Prostate gland (tissue), 2 donors: ENCODE measurements around the gene LCN10. TPM values are rescaled to one million over a fixed set of nuclear protein-coding genes. Genes with fewer than 3 reads are reported as not detected.
"Not testable (repeated sequence)": the region's sequence is repeated elsewhere in the genome, so short reads cannot be mapped to it uniquely, and the experiment has no call there.

Source experiments
- DNase-seq: peaks from one replicate; pipeline ENCODE4 v3.0.0-alpha.2; 2019; ENCODE audit warnings: low spot score
- H3K27ac ChIP-seq, 2 donors: fragments of 200-600 bp; sonication (generic); 2 replicates each; pipeline ENCODE4 v1.5.1; 2017 to 2019
- H3K27me3 ChIP-seq: fragments of 200-600 bp; sonication (generic); replicated peaks from 2 replicates; pipeline ENCODE4 v1.5.1; 2019; ENCODE audit not compliant: insufficient read depth
- H3K36me3 ChIP-seq, 2 donors: fragments of 200-600 bp; sonication (generic); 1 replicate in 1 of 2; 2 replicates in 1 of 2; pipeline versions ENCODE4 v1.5.1 to v1.8.1; 2017 to 2019
- H3K4me1 ChIP-seq: fragments of 200-600 bp; sonication (generic); replicated peaks from 2 replicates; pipeline ENCODE4 v1.5.1; 2019
- H3K4me3 ChIP-seq, 2 donors: fragments of 200-600 bp; sonication (generic); 2 replicates each; pipeline ENCODE4 v1.5.1; 2017 to 2019
- H3K9me3 ChIP-seq: fragments of 200-600 bp; sonication (generic); 2 replicates; pipeline ENCODE4 v1.5.1; 2017
- POLR2A ChIP-seq: fragments of 450-650 bp; IDR thresholded peaks from one replicate; pipeline ENCODE4 v1.6.1; 2016; ENCODE audit warnings: antibody characterized with exemption, mild to moderate bottlenecking
- POLR2AphosphoS5 ChIP-seq: sonication (generic); formaldehyde crosslinking; IDR thresholded peaks from one replicate; pipeline ENCODE4 v1.6.1; 2017; ENCODE audit warnings: antibody characterized with exemption
- WGBS: methylation state at CpG from one replicate; pipeline ENCODE4 v1.1.5; 2018; 5-methylcytosine and 5-hydroxymethylcytosine counted together
- intact Hi-C: fragments of 100-400 bp; cut with DNase I; formaldehyde crosslinking; loops from one replicate; pipeline ENCODE4 v1.14.2; 2022
- total RNA-seq, 2 donors: library from RNA; depleted of rRNA; stranded (reverse); fragments of >200 nt; gene quantifications; one replicate each; pipeline ENCODE4 v1.1.0, GENCODE V29; 2016
- TF ChIP-seq, protein P1 (sequence below), 4 experiments: fragments of 200-600 bp in 2 of 4; fragments of 450-650 bp in 2 of 4; sonication (generic) in 2 of 4; IDR thresholded peaks; 1 replicate in 3 of 4; 2 replicates in 1 of 4; pipeline ENCODE4 v1.5.1; 2016 to 2019; ENCODE audit warnings: antibody characterized with exemption in 4 of 4, mild to moderate bottlenecking in 2 of 4, moderate library complexity in 2 of 4

LCN10 gene
- total RNA-seq, 2 donors from 2014 or later = 3.9 to 14.8 TPM

DNA sequence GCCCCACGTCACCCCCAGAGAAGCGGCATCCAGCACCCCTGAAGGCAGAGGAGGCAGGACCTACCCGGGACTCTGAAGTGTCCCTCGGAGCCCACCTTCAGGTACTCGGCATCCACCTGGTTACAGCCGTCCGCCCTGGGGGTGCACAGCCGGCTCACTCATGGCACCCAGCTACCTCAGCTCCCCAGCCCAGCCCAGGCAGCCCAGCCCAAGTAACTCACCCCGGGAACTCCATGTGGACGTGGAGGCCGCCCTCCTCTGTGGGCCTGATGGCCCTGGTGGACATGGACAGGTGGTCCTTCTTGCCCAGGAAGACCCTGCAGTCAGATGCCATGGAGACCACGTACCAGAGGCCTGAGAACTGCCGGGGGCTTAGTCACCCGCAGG lies 20.9 kb upstream of the LCN10 start:
- no peak overlapping the region for H3K4me3 ChIP-seq
- intact Hi-C loops = no loop called here
- no peak for DNase-seq
- no peaks in the 10 kb centered on the region for H3K27me3 ChIP-seq
- H3K4me1 ChIP-seq = no peaks in the 10 kb centered on the region
- H3K27ac ChIP-seq = no peak overlapping the region
- H3K9me3 ChIP-seq = no peaks in the 10 kb centered on the region
- H3K36me3 ChIP-seq = no peaks in the 10 kb centered on the region
- WGBS = 72% methylated on average over 14 of the region's 14 CpGs
- no peak for TF ChIP-seq POLR2AphosphoS5
- TF ChIP-seq, protein P1, sequence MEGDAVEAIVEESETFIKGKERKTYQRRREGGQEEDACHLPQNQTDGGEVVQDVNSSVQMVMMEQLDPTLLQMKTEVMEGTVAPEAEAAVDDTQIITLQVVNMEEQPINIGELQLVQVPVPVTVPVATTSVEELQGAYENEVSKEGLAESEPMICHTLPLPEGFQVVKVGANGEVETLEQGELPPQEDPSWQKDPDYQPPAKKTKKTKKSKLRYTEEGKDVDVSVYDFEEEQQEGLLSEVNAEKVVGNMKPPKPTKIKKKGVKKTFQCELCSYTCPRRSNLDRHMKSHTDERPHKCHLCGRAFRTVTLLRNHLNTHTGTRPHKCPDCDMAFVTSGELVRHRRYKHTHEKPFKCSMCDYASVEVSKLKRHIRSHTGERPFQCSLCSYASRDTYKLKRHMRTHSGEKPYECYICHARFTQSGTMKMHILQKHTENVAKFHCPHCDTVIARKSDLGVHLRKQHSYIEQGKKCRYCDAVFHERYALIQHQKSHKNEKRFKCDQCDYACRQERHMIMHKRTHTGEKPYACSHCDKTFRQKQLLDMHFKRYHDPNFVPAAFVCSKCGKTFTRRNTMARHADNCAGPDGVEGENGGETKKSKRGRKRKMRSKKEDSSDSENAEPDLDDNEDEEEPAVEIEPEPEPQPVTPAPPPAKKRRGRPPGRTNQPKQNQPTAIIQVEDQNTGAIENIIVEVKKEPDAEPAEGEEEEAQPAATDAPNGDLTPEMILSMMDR (IDR thresholded peaks at IDR 0.05) = no peak

DNA sequence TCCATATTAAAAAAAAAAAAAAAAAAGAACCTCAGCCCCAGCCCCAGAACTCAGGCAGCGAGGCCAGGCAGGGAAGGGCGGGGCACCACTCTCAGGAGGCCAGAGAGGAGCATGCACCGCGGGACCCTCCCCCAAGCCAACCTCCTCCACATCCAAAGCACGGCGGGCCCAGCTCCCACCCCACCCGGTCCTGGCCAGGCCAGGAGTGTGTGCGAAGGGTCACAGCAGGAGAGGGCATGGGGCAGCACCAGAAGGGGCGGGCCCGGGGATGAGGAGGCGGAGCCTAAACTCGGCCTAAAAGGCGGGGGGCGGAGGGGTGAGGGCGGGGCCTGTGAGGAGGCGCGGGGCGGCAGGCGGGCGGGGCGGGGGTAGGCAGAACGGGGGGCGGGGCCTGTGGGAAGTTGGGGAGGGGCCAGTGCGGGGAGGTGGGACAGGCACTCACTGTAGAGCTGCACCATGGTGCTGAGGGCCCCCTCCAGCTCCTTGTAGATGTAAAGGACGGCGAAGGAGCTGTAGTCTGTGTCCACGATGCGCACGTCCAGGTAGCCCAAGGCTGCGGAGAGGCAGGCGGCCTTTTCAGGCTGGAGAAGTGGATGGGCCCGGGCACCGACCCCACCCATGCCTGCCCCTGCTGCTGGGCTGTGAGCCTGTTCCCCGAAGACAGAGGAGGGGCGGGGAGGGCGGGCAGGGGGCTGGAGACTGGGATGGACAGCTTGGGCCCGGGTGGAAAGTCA lies 20.3 kb upstream of the LCN10 start:
- intact Hi-C loops = no loop called here
- no peak for DNase-seq
- 18% methylated on average over 34 of the region's 37 CpGs for WGBS

GRCh38 chr9:136762221-136762691 lies 19.5 kb upstream of the LCN10 start:
- DNase-seq = no peak
- H3K9me3 ChIP-seq = no peaks in the 10 kb centered on the region
- no peak overlapping the region for H3K27ac ChIP-seq
- H3K4me3 ChIP-seq = no peak overlapping the region
- H3K27me3 ChIP-seq = no peaks in the 10 kb centered on the region
- no peak for TF ChIP-seq POLR2AphosphoS5
- TF ChIP-seq, protein P1 (IDR thresholded peaks at IDR 0.05) = no peak
- TF ChIP-seq POLR2A = no peak
- no peaks in the 10 kb centered on the region for H3K36me3 ChIP-seq
- intact Hi-C loops = no loop called here
- 82% methylated on average over 17 of the region's 17 CpGs for WGBS
- H3K4me1 ChIP-seq = no peaks in the 10 kb centered on the region

More for the DNA sequence above, 20.3 kb upstream of the LCN10 start:
- Histone ChIP-seq H3K27me3 (no peaks in the 10 kb centered on the region), H3K4me3 (no peak overlapping the region), H3K4me1 (no peaks in the 10 kb centered on the region), H3K27ac (no peak overlapping the region), H3K36me3 (no peaks in the 10 kb centered on the region), H3K9me3 (no peaks in the 10 kb centered on the region)
- TF ChIP-seq POLR2AphosphoS5 = no peak

GRCh38 chr9:136761545-136761981 lies 18.8 kb upstream of the LCN10 start:
- DNase-seq = no peak
- intact Hi-C loops = no loop called here
- Histone ChIP-seq H3K27me3 (no peaks in the 10 kb centered on the region), H3K4me3 (no peak overlapping the region), H3K9me3 (no peaks in the 10 kb centered on the region), H3K4me1 (no peaks in the 10 kb centered on the region), H3K27ac (no peak overlapping the region), H3K36me3 (no peaks in the 10 kb centered on the region)
- TF ChIP-seq POLR2AphosphoS5 (no peak), POLR2A (no peak)
- TF ChIP-seq, protein P1 (IDR thresholded peaks at IDR 0.05) = no peak
- 86% methylated on average over 12 of the region's 13 CpGs for WGBS

- peak; percentile 36 for DNase-seq
- H3K36me3 ChIP-seq, H3K27me3 ChIP-seq, H3K4me3 ChIP-seq, H3K9me3 ChIP-seq, H3K27ac ChIP-seq, intact Hi-C loops, H3K4me1 ChIP-seq: not testable (repeated sequence)
- 44% methylated on average over 22 of the region's 22 CpGs for WGBS
- TF ChIP-seq, protein P1 (IDR thresholded peaks at IDR 0.05) = peak in 3 of 4 experiments; percentile 18 to 51 (median 36)
Measured at GRCh38 chr9:136760834-136761544, 18.2 kb upstream of the LCN10 start.
